ENCODE data around the gene ZNF217.
"Not testable (repeated sequence)": the region's sequence is repeated elsewhere in the genome, so short reads cannot be mapped to it uniquely, and the experiment has no call there.

- not testable (repeated sequence) for TF ChIP-seq CTCF (IDR thresholded peaks at IDR 0.05; ENCODE audit: low read depth, low read length); POLR2A (IDR thresholded peaks at IDR 0.05; ENCODE audit: extremely low read depth, insufficient read length); MAX (IDR thresholded peaks at IDR 0.05; ENCODE audit: low read depth, low read length); MYC (IDR thresholded peaks at IDR 0.05; ENCODE audit: low read depth, low read length)
Observed at GRCh38 chr20:53627001-53627400, 33.4 kb upstream of the ZNF217 start.
